Measurements from ENCODE around the gene PRKACA. TPM values are rescaled to one million over a fixed set of nuclear protein-coding genes. Genes with fewer than 3 reads are reported as not detected.

Gene PRKACA
- total RNA-seq, 1 donor: 44.0 TPM

GRCh38 chr19:14161305-14161704 lies 43.7 kb upstream of the PRKACA start:
- TF ChIP-seq CTCF (IDR thresholded peaks at IDR 0.05; ENCODE audit: insufficient read depth, low read length): no peak
- DNase-seq (ENCODE audit: low read depth): no peak
- H3K4me3 ChIP-seq (ENCODE audit: low read depth, low read length): no peak overlapping the region

- no peak for TF ChIP-seq CTCF (IDR thresholded peaks at IDR 0.05; ENCODE audit: insufficient read depth, low read length)
- no peak overlapping the region for H3K4me3 ChIP-seq (ENCODE audit: low read depth, low read length)
- DNase-seq (ENCODE audit: low read depth): no peak
These were observed 42.6 kb upstream of the PRKACA start for GRCh38 chr19:14160017-14160703.

GRCh38 chr19:14159059-14159458 lies 41.5 kb upstream of the PRKACA start:
- no peak overlapping the region for H3K4me3 ChIP-seq (ENCODE audit: low read depth, low read length)
- no peak for TF ChIP-seq CTCF (IDR thresholded peaks at IDR 0.05; ENCODE audit: insufficient read depth, low read length)
- no peak for DNase-seq (ENCODE audit: low read depth)

- DNase-seq (ENCODE audit: low read depth): no peak
- TF ChIP-seq CTCF (IDR thresholded peaks at IDR 0.05; ENCODE audit: insufficient read depth, low read length): no peak
- no peak overlapping the region for H3K4me3 ChIP-seq (ENCODE audit: low read depth, low read length)
These were observed 40.9 kb upstream of the PRKACA start for GRCh38 chr19:14158276-14159023.

GRCh38 chr19:14156971-14157717 lies 39.6 kb upstream of the PRKACA start:
- no peak for DNase-seq (ENCODE audit: low read depth)
- TF ChIP-seq CTCF (IDR thresholded peaks at IDR 0.05; ENCODE audit: insufficient read depth, low read length): no peak
- H3K4me3 ChIP-seq (ENCODE audit: low read depth, low read length): no peak overlapping the region

- H3K4me3 ChIP-seq (ENCODE audit: low read depth, low read length): no peak overlapping the region
- DNase-seq (ENCODE audit: low read depth): no peak
- no peak for TF ChIP-seq CTCF (IDR thresholded peaks at IDR 0.05; ENCODE audit: insufficient read depth, low read length)
These were observed 38.6 kb upstream of the PRKACA start for GRCh38 chr19:14156122-14156521.

Measured in fibroblast of the aortic adventitia (primary cell).